HG03066 (cell line): ENCODE data around the gene SPATA9.

Experiments used
- ATAC-seq: cut with Tn5 transposase; IDR thresholded peaks from one replicate; pipeline ENCODE4 v1.9.1; 2021; ENCODE audit warnings: low read depth; ENCODE audit not compliant: unreplicated experiment

The SPATA9 gene

DNA sequence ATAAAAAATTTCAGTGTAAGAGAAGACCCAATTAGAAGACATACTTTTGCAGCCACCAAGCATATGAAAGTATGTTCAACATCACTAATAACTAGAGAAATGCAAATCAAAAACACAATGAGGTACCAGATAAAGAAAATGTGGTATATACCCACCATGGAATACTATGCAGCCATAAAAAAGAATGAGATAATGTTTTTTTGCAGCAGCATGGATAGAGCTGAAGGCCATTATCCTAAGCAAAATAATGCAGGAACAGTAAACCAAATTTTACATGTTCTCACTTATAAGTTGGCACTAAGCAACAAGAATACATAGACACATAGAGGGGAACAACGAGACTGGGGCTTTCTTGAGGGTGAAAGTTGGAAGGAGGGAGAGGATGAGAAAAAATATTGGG, 6.9 kb upstream of the SPATA9 start:
- no peak for ATAC-seq

DNA sequence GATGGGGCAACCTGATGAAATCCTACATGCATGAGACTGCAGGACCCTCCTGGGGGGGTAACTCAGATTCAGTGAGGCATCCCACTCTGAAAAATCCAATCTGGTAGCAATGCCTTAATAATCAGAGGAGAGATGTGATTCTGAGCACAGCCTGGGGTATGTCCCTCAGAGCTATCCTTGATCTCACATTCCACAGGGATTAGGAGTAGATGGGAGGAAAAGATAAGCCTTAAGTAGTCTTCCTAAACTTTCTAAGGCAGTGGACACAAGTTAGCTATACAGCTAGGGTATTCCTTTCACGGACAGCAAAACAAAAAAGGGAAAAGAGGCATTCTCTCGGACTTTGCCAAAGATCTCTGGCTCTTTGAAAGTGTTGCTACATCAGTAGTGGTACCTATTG, 3.9 kb upstream of the SPATA9 start:
- ATAC-seq, result no peak

GRCh38 chr5:95684361-95684760, 1.6 kb upstream of the SPATA9 start:
- ATAC-seq, result no peak

- no peak for ATAC-seq
Observed at GRCh38 chr5:95673081-95673480, 9.7 kb downstream of the SPATA9 start.

DNA sequence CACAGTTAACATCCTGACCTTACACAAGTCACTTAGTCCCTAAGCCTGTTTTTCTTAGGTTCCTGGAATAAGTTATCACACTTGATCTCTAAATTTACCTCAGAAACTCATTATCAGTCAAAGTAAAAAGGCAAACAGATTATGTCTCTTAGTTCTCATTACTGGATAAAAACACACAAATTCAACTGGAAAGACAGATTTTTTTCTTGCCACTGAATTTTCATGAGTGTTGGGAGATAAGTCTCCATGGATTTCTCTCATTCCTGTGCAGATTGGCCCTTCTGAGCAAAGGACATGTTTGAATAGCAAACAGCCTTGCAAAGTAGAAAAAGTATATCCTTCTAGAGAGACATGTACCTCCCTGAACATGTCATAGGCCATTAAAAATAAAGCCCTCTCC, 10.2 kb downstream of the SPATA9 start:
- ATAC-seq, result no peak

DNA sequence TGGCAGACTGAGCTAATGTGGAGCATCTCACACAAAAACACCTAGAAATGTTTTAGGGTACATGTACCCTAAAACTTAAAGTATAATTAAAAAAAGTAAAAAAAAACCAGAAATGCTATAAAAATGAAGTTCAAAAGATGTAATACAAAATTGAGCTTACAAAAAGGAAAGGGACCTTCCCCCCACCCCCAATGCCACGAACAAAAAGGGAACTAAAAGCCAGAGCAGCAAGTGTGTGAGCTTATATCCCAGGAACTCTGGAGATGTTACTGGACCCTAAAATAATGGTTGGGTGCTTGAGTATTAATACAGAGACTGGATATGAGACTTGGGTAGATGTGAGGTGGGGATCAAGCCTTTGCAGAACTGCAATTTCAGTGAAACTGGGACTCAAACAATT, 11.0 kb downstream of the SPATA9 start:
- no peak for ATAC-seq

DNA sequence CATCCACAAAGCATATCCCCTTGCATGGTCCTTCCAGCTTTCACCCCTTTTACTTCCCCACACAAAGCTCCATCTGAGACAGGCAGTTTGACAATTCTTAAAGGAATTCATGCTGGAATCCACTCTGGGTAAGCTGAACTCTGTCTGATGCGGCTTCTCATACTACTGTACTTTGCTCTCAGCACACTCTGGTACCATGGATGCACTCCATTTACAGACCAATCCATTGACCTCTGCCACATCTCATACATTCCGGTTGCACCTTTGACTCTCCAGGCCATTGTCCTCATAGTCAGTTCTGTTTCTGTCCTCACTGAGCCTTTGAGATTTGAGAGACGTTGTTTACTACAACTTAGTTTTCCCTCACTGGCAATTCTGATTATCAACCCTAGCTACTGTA, 12.2 kb downstream of the SPATA9 start:
- no peak for ATAC-seq

DNA sequence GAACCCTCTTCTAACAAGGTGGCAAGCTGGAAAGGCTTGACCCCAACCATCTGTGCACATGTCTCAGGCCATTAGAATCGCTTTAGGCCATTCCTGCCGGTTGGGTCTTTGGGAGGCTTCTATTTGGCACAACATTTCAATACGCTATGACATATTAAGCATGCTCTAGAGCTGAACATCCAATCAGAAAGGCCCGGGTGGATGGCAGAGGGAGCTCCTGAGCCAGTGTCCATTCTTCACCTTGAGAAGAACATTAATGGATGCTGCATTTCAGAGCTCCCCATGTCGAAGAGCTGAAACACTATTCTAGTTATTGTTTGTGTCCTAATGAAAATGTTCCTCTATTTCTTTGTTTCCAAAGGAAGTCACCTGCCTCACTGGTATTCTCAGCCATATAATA, 12.8 kb downstream of the SPATA9 start:
- ATAC-seq, result no peak

DNA sequence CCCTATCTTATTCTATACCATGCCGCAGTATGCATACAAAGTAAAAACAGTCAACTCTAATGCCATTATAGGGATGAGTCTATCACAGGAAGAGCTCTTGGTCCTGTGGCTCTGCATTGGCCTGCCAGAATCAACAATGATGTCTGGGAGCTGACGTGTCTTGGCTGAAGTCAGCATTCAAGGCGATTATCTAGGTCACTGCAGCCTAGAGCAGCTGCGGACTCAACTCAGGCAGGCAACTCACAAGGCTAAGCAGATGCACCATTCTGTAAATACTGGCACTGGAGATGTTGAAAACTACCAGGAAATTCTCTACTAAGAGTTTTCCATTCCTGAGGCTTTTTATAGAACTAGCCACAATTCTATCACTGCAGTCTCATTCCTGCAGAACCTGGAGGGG, 13.3 kb downstream of the SPATA9 start:
- no peak for ATAC-seq

- ATAC-seq, result no peak
Observed at GRCh38 chr5:95668728-95669127, 14.1 kb downstream of the SPATA9 start.

DNA sequence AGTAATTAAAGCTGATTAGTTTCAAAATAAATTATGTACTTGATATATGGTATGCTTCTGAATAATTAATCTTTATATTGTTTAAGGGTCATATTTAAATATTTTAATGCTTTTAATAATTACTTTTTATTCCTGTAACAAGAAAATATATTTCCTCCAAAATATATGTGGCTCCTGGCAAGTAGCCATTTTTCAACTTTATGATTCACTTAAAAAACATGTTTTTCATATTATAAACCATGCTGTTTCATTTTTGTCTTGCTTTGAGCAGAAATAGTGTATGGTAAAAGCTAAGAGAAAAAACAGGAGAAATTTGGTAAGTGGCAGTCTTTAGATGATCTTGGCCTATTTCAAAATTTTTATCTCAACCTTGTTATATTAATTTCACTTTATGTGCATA, 14.6 kb downstream of the SPATA9 start:
- ATAC-seq, result no peak

DNA sequence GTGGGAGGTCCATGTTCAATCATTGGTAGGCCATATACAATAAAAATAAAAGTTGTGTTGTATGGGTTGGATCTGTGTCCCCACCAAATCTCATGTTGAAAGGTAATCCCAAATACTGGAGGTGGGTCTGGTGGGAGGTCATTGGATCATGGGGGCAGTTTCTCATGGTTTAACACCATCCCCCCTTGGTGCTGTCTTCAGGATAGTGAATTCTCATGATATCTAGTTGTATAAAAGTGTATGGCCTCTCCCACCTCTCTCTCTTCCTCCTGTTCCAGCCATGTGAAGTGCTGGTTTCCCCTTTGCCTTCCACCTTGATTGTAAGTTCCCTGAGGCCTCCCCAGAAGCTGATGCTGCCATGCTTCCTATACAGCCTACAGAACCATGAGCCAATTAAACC, 15.1 kb downstream of the SPATA9 start:
- no peak for ATAC-seq

- no peak for ATAC-seq
Observed at GRCh38 chr5:95667061-95667618, 15.7 kb downstream of the SPATA9 start.

GRCh38 chr5:95664204-95664786, 18.5 kb downstream of the SPATA9 start:
- ATAC-seq, result no peak

DNA sequence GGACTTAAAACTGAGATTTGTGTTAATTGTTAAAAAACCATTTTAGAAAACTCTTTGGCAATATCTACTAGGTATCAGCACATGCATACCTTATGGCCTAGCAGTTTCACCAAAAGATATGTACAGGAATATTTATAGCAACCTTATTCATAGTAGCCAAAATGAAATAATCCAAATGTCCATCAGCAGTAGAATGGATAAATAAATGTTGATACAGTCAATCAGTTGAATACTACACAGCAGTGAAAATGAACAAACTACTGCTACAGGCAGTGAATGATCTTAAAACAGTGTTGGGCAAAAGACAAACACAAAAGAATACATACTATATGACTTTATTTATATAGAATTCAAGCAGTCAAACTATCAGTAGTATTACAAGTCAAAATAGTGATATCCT, 19.8 kb downstream of the SPATA9 start:
- ATAC-seq, result no peak

DNA sequence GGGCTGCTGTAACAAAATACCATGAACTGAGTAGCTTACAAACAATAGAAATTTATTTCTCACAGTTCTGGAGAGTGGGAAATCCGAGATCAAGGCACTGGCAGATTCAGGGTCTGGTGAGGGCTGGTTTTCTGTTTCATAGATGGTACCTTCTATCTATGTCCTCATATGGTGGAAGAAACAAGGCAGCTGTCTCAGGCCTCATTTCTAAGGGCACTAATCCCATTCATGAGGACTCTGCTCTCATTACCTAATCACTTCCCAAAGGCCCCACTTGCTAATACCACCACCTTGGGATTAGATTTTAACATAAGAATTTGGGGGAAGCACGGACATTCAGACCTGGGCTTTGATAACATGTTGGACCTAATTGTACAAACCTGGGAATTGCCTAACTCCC, 22.7 kb downstream of the SPATA9 start:
- ATAC-seq, result no peak

- no peak for ATAC-seq
Observed at GRCh38 chr5:95655575-95655974, 27.2 kb downstream of the SPATA9 start.

- no peak for ATAC-seq
Observed at GRCh38 chr5:95654196-95654595, 28.6 kb downstream of the SPATA9 start.

DNA sequence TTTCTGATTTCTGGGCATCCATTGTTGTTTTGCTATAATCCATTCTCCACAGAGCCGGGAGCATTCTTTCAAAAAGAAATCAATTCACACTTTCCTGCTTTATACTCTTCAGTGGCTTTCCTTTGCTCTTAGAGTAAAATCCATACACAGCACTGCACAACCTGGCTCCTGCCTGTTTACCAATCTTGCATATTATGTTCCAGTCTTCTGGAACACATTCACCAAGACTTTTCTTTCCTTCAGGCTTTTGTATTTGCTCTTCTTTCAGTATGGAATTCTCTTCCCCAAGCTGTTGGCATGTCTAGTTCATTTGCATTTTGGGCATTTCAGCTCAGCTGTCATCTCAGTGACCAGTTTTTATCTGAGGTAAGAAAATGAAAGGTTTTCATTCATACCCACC, 29.9 kb downstream of the SPATA9 start:
- no peak for ATAC-seq

GRCh38 chr5:95649842-95650620, 32.8 kb downstream of the SPATA9 start:
- no peak for ATAC-seq

DNA sequence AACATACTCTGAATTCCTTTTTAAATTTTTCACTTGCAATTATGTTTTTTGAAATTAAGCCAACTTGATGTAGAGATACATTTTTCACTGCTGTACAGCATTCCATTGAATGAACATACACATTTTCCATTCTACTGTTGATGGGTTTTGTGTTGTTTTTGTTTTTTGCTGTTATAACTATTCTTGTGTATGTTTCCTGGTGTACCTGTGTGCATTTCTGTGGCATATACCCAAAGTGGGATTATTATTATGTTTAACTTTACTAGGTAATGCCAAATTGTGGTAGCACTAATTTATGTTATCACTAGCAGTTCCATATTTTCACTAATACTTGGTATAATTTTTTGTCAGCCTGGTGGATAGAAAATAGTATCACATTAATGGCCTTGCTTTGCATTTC, 33.5 kb downstream of the SPATA9 start:
- no peak for ATAC-seq
